ENCODE data around the gene ATRIP. TPM values are rescaled to one million over a fixed set of nuclear protein-coding genes. Genes with fewer than 3 reads are reported as not detected.

The ATRIP gene
- polyA plus RNA-seq, 1 of the 3 experiments (the other 2 are of a cell fraction) = 5.6 TPM

GRCh38 chr3:48435774-48436476 is 10.6 kb upstream of the ATRIP start (continued):
- no peak for TF ChIP-seq SIN3A (IDR thresholded peaks at IDR 0.05; ENCODE audit: borderline replicate concordance, low read depth, low read length)
- no peak for TF ChIP-seq MEF2A (IDR thresholded peaks at IDR 0.05; ENCODE audit: borderline replicate concordance, low read depth)

DNA sequence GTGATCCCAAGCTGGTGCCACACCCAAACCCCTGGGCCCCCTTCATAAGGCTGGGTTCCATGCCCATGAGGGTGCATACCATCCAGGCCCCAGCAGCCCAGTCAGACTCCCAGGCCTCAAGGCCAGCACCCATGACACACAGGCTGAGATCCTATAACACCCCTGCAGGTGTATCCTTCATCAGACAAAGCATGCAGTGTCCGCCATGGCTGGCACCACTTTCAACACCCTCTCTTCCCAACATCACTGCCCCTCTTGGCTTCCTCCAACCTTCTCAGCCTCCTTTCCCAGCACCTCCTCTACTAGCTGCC is 10.1 kb upstream of the ATRIP start:
- no peak for TF ChIP-seq REST (IDR thresholded peaks at IDR 0.05; ENCODE audit: low read depth, low read length)
- no peak for TF ChIP-seq RAD21 (IDR thresholded peaks at IDR 0.05; ENCODE audit: low read length)
- TF ChIP-seq RXRA (IDR thresholded peaks at IDR 0.05; ENCODE audit: borderline replicate concordance, low read depth) = no peak
- no peak for TF ChIP-seq PBX3 (IDR thresholded peaks at IDR 0.05)
- TF ChIP-seq YY1 (IDR thresholded peaks at IDR 0.05; ENCODE audit: low read depth) = no peak
- TF ChIP-seq, protein P1, sequence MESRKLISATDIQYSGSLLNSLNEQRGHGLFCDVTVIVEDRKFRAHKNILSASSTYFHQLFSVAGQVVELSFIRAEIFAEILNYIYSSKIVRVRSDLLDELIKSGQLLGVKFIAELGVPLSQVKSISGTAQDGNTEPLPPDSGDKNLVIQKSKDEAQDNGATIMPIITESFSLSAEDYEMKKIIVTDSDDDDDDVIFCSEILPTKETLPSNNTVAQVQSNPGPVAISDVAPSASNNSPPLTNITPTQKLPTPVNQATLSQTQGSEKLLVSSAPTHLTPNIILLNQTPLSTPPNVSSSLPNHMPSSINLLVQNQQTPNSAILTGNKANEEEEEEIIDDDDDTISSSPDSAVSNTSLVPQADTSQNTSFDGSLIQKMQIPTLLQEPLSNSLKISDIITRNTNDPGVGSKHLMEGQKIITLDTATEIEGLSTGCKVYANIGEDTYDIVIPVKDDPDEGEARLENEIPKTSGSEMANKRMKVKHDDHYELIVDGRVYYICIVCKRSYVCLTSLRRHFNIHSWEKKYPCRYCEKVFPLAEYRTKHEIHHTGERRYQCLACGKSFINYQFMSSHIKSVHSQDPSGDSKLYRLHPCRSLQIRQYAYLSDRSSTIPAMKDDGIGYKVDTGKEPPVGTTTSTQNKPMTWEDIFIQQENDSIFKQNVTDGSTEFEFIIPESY (IDR thresholded peaks at IDR 0.05; ENCODE audit: borderline replicate concordance, low read depth) = no peak
- no peak for TF ChIP-seq FOSL2 (IDR thresholded peaks at IDR 0.05; ENCODE audit: borderline replicate concordance, low read depth)
- TF ChIP-seq JUND (IDR thresholded peaks at IDR 0.05) = no peak
- no peak for TF ChIP-seq SMC3 (IDR thresholded peaks at IDR 0.05; ENCODE audit: low read depth, low read length)
- no peak for TF ChIP-seq ELF1 (IDR thresholded peaks at IDR 0.05)
- no peak for TF ChIP-seq NFIC (IDR thresholded peaks at IDR 0.05; ENCODE audit: borderline replicate concordance)
- no peak for TF ChIP-seq TEAD4 (IDR thresholded peaks at IDR 0.05; ENCODE audit: borderline replicate concordance, insufficient read depth)
- TF ChIP-seq, protein P2, sequence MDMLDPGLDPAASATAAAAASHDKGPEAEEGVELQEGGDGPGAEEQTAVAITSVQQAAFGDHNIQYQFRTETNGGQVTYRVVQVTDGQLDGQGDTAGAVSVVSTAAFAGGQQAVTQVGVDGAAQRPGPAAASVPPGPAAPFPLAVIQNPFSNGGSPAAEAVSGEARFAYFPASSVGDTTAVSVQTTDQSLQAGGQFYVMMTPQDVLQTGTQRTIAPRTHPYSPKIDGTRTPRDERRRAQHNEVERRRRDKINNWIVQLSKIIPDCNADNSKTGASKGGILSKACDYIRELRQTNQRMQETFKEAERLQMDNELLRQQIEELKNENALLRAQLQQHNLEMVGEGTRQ (IDR thresholded peaks at IDR 0.05; ENCODE audit: borderline replicate concordance, low read depth, low read length) = no peak
- no peak for TF ChIP-seq FOXM1 (IDR thresholded peaks at IDR 0.05; ENCODE audit: low read depth)
- H4K20me1 ChIP-seq (ENCODE audit: insufficient read depth) = peaks cover 8% of the 10 kb centered on the region; the same call in 1 of the 2 replicates
- no peaks in the 10 kb centered on the region for H3F3A ChIP-seq (replicated peaks; ENCODE audit: insufficient read depth)
- no peak overlapping the region for H2AFZ ChIP-seq (ENCODE audit: low read depth)
- WGBS (ENCODE audit: low lambda C conversion rate) = 22% methylated on average over 1 of the region's 1 CpG
- peaks cover 2 to 18% of the 10 kb centered on the region in 2 experiments for H3K4me1 ChIP-seq (ENCODE audit: control insufficient read depth in 1 of 2, insufficient read depth in 2 of 2, low read depth in 1 of 2, low read length in 1 of 2)
- no peak overlapping the region for H3K27ac ChIP-seq (ENCODE audit: low read depth in 2 of 2, low read length in 1 of 2)
- ChIA-PET CTCF (interaction anchor here (0.6 to 13.2 kb wide), 93 partner anchors 11 to 1059 kb away, joined by 3 to 399 read pairs (median 7); partner anchors contain the start of genes ATRIP, CAMP, CDC25A and FBXW12), POLR2A (interaction anchor here (0.6 to 1.6 kb wide), 5 partner anchors 11 to 242 kb away, joined by 3 to 8 read pairs (median 4); no protein-coding TSS in a partner anchor)
- H3K9ac ChIP-seq = no peak overlapping the region
- H3K4me3 ChIP-seq (ENCODE audit: low read depth in 2 of 2, low read length in 1 of 2) = no peak overlapping the region
- H3K9me2 ChIP-seq = no peaks in the 10 kb centered on the region
- no peak for DNase-seq
- peaks cover 7 to 25% of the 10 kb centered on the region in 2 experiments for H3K36me3 ChIP-seq (replicated peaks in 1 of 2; ENCODE audit: control insufficient read depth in 1 of 2, insufficient read depth in 2 of 2, low read length in 1 of 2)
- H3K79me2 ChIP-seq (ENCODE audit: insufficient read depth) = peaks cover 27% of the 10 kb centered on the region
- no peaks in the 10 kb centered on the region for H3K9me3 ChIP-seq
- H3K4me2 ChIP-seq = no peak overlapping the region
- no peaks in the 10 kb centered on the region for H3K27me3 ChIP-seq (ENCODE audit: insufficient read depth)
